Measurements from ENCODE around the gene TBX1.
"Not testable (repeated sequence)": the region's sequence is repeated elsewhere in the genome, so short reads cannot be mapped to it uniquely, and the experiment has no call there.

TBX1 gene

GRCh38 chr22:19723232-19723982, 37.2 kb upstream of the TBX1 start, which contains the start of gene GP1BB:
TSS of gene GP1BB (plus strand) at chr22:19723539. CDS start at chr22:19723570, 31 bp downstream.
- no peak for DNase-seq

- no peak for DNase-seq
These were observed 36.4 kb upstream of the TBX1 start for GRCh38 chr22:19723983-19724827.

- no peak for DNase-seq
These were observed 35.5 kb upstream of the TBX1 start for GRCh38 chr22:19724927-19725661.

GRCh38 chr22:19726064-19726788, 34.4 kb upstream of the TBX1 start:
- not testable (repeated sequence) for DNase-seq

- DNase-seq: no peak
These were observed 33.0 kb upstream of the TBX1 start for GRCh38 chr22:19727310-19728150.

- DNase-seq: no peak
These were observed 32.3 kb upstream of the TBX1 start for GRCh38 chr22:19728271-19728670.

- DNase-seq: no peak
These were observed 31.7 kb upstream of the TBX1 start for GRCh38 chr22:19728836-19729235.

GRCh38 chr22:19729507-19729906, 31.1 kb upstream of the TBX1 start:
- no peak for DNase-seq

GRCh38 chr22:19730198-19730597, 30.4 kb upstream of the TBX1 start:
- no peak for DNase-seq

- DNase-seq: peak; percentile 74
These were observed 29.8 kb upstream of the TBX1 start for GRCh38 chr22:19730655-19731360.

GRCh38 chr22:19731361-19732135, 29.0 kb upstream of the TBX1 start:
- no peak for DNase-seq

- no peak for DNase-seq
These were observed 28.0 kb upstream of the TBX1 start for GRCh38 chr22:19732403-19733113.

GRCh38 chr22:19733755-19734154, 26.8 kb upstream of the TBX1 start:
- DNase-seq: no peak

- DNase-seq: no peak
These were observed 26.4 kb upstream of the TBX1 start for GRCh38 chr22:19734163-19734562.

- no peak for DNase-seq
These were observed 25.7 kb upstream of the TBX1 start for GRCh38 chr22:19734837-19735382.

- no peak for DNase-seq
These were observed 24.7 kb upstream of the TBX1 start for GRCh38 chr22:19735665-19736510.

GRCh38 chr22:19737846-19738663, 22.5 kb upstream of the TBX1 start:
- DNase-seq: no peak
